SIG-M5 treated with dmso at 0.1 percent for 504 hours (cell line): Measurements from ENCODE around the gene S100Z.

Source experiments
- DNase-seq: peaks from one replicate; lab custom pipeline; 2025; ENCODE audit not compliant: unreplicated experiment; lab: John Stamatoyannopoulos, UW

S100Z gene

DNA sequence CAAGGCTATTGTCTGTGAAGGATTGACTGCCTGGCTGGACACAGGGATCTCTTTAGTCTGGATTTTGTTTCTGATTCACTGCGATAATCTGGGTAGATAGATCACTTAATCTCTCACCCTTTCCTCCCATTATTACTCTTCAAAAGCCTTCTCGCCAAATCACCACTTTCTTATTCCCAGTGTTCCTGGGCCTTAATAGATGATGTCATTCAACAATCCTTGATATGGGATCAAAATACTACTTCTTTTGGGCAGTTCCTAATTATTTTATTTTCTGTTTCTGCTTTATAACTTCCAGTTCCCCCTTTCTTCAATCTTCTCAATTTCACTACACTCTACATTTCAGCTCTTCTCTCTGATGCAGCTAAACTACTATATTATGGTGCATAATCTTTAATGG lies 96.3 kb downstream of the S100Z start:
- no peak for DNase-seq

GRCh38 chr5:76947082-76947503 lies 97.3 kb downstream of the S100Z start:
- DNase-seq = no peak

DNA sequence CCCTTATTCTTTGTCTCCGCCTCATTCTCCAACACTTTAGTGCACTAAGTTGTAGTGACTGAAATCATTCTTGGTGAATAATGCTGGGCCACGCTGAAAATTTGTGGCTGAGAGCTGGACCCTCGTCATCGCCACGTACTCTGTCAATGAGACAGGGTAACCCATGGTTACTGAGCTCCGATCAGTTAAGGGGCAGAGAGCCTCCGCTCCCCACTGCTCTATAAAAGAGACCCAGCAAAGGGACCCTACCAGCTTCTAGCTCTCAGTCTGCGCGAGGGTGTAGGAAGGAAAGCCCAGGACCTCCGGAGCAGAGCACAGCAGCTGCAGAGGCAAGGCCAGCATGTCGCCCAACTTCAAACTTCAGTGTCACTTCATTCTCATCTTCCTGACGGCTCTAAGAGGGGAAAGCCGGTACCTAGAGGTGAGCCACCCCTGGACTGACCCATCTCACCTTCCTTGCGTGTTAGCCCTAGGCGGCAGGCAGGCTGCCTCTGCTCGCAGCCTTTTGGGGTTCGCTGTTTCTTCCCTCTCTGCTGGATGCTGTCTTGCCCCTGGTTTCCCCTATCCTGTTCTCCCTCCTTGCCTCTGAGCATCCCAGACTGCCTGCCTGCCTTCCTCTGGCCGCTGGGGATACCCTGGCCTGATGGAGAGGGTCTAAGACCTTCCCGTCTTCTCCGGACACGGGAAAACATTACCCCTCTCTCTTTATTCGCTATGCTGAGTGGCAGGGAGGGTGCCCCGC lies 103.2 kb downstream of the S100Z start, which contains the start of gene CRHBP:
Gene CRHBP, plus strand, starts transcription at position 251 of the 742 bp plus-strand sequence. Its CDS starts 90 bp downstream, at position 341.
- no peak for DNase-seq

GRCh38 chr5:76953551-76954382 lies 104.0 kb downstream of the S100Z start:
- DNase-seq = no peak

DNA sequence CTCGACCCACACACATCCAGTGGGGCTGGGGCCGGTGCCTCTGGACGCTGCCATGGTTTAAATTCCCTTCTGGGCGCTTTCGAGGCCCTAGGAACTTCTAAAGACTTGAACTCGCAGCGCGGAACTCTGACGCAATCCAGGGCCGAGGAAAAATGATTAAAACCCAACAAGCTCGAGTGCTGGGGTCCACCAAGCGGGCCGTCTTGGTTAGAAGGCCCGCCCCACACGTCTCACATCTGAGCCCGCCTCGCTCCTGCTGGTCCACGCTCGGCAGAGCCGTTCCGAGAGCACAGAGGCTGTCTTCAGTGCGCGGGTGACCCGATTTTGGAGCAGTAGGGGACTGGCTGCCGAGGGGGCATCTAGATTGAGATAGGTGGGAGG lies 104.6 kb downstream of the S100Z start:
- DNase-seq = no peak

- no peak for DNase-seq
Measured at GRCh38 chr5:76956033-76956432, 106.2 kb downstream of the S100Z start.

GRCh38 chr5:76958991-76959767 lies 109.4 kb downstream of the S100Z start:
- DNase-seq = peak; percentile 30

- no peak for DNase-seq
Measured at GRCh38 chr5:76960004-76960625, 110.3 kb downstream of the S100Z start.

DNA sequence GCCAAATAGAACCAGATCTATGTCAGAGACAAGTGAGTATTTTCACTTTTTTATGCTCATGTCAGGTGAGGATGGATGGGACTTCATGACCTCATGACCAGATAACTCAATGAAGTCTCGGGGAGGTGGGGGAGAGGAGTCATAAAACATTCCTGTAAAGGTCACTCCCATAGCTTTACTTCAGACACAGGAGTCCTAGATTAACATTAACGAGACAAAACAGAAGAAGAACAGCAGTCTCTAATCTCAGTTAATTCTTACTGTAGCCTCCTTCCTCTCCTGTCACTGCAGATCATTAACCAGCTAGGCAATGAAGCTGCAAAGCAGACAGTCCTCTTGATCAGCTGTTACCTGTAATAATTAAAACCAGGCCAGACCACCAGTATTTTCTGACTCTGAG lies 114.2 kb downstream of the S100Z start:
- no peak for DNase-seq
